Activated naive CD4-positive, alpha-beta T cell (primary cell): ENCODE results near the gene TVP23C.

Experiments
- DNase-seq, 4 experiments: peaks; one replicate each; lab custom pipeline; 2025; lab: John Stamatoyannopoulos, UW

TVP23C gene

GRCh38 chr17:15465045-15465701, 98.1 kb downstream of the TVP23C start:
- DNase-seq, result no peak

GRCh38 chr17:15464231-15464985, 98.9 kb downstream of the TVP23C start:
- no peak for DNase-seq

- DNase-seq, result no peak
These were observed 100.1 kb downstream of the TVP23C start for GRCh38 chr17:15462976-15463772.

- no peak for DNase-seq
These were observed 105.6 kb downstream of the TVP23C start for GRCh38 chr17:15457723-15458094.

GRCh38 chr17:15456972-15457722, 106.1 kb downstream of the TVP23C start:
- DNase-seq, result no peak

- DNase-seq, result no peak
These were observed 106.8 kb downstream of the TVP23C start for GRCh38 chr17:15456496-15456895.

- no peak for DNase-seq
These were observed 108.9 kb downstream of the TVP23C start for GRCh38 chr17:15454346-15454745.

GRCh38 chr17:15453782-15454181, 109.5 kb downstream of the TVP23C start:
- DNase-seq, result no peak

GRCh38 chr17:15453246-15453645, 110.0 kb downstream of the TVP23C start:
- no peak for DNase-seq

- no peak for DNase-seq
These were observed 110.5 kb downstream of the TVP23C start for GRCh38 chr17:15452746-15453145.
